Middle frontal gyrus (tissue), 1 donor: ENCODE measurements around the gene RELA.

Experiments
- DNase-seq: peaks from one replicate; pipeline ENCODE4 v3.0.0-alpha.2; 2015; ENCODE audit warnings: low spot score; ENCODE audit errors: extremely low spot score

RELA gene

GRCh38 chr11:65634440-65634839 lies 28.3 kb downstream of the RELA start:
- no peak for DNase-seq

- DNase-seq, result no peak
Measured at GRCh38 chr11:65634109-65634436, 28.6 kb downstream of the RELA start.

GRCh38 chr11:65633390-65634108 lies 29.2 kb downstream of the RELA start:
- no peak for DNase-seq

- DNase-seq, result no peak
Measured at GRCh38 chr11:65630215-65630614, 32.5 kb downstream of the RELA start.

GRCh38 chr11:65629579-65629978 lies 33.1 kb downstream of the RELA start:
- no peak for DNase-seq

- no peak for DNase-seq
Measured at GRCh38 chr11:65627202-65627601, 35.5 kb downstream of the RELA start.

GRCh38 chr11:65625628-65626342 lies 36.9 kb downstream of the RELA start:
- no peak for DNase-seq

GRCh38 chr11:65624931-65625627 lies 37.6 kb downstream of the RELA start:
- no peak for DNase-seq

- no peak for DNase-seq
Measured at GRCh38 chr11:65623852-65624616, 38.7 kb downstream of the RELA start.

GRCh38 chr11:65623177-65623576 lies 39.5 kb downstream of the RELA start:
- no peak for DNase-seq

GRCh38 chr11:65622011-65622410 lies 40.7 kb downstream of the RELA start:
- DNase-seq, result no peak

- no peak for DNase-seq
Measured at GRCh38 chr11:65621460-65621859, 41.3 kb downstream of the RELA start.

GRCh38 chr11:65620666-65621065 lies 42.0 kb downstream of the RELA start:
- no peak for DNase-seq

- no peak for DNase-seq
Measured at GRCh38 chr11:65619281-65619928, 43.3 kb downstream of the RELA start.

GRCh38 chr11:65618763-65619162 lies 44.0 kb downstream of the RELA start:
- DNase-seq, result no peak

- DNase-seq, result no peak
Measured at GRCh38 chr11:65617990-65618751, 44.5 kb downstream of the RELA start.

GRCh38 chr11:65617136-65617850 lies 45.4 kb downstream of the RELA start:
- DNase-seq, result no peak

GRCh38 chr11:65616575-65617001 lies 46.1 kb downstream of the RELA start:
- no peak for DNase-seq

- DNase-seq, result no peak
Measured at GRCh38 chr11:65615950-65616574, 46.7 kb downstream of the RELA start.
